ENCODE data around the gene CARS2.

- TF ChIP-seq, protein P1, sequence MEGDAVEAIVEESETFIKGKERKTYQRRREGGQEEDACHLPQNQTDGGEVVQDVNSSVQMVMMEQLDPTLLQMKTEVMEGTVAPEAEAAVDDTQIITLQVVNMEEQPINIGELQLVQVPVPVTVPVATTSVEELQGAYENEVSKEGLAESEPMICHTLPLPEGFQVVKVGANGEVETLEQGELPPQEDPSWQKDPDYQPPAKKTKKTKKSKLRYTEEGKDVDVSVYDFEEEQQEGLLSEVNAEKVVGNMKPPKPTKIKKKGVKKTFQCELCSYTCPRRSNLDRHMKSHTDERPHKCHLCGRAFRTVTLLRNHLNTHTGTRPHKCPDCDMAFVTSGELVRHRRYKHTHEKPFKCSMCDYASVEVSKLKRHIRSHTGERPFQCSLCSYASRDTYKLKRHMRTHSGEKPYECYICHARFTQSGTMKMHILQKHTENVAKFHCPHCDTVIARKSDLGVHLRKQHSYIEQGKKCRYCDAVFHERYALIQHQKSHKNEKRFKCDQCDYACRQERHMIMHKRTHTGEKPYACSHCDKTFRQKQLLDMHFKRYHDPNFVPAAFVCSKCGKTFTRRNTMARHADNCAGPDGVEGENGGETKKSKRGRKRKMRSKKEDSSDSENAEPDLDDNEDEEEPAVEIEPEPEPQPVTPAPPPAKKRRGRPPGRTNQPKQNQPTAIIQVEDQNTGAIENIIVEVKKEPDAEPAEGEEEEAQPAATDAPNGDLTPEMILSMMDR (IDR thresholded peaks at IDR 0.05; ENCODE audit: insufficient read depth, low read length, poor library complexity, severe bottlenecking), result no peak
- no peak for TF ChIP-seq EZH2phosphoT487 (conservative IDR thresholded peaks at IDR 0.05; ENCODE audit: low read length)
These were observed 87.7 kb downstream of the CARS2 start for GRCh38 chr13:110618167-110618566.
